Glomerular endothelial cell (primary cell): Measurements from ENCODE around the gene G3BP2. TPM values are rescaled to one million over a fixed set of nuclear protein-coding genes. Genes with fewer than 3 reads are reported as not detected.
"Not testable (repeated sequence)": the region's sequence is repeated elsewhere in the genome, so short reads cannot be mapped to it uniquely, and the experiment has no call there.

Experiments used
- DNase-seq: peaks from one replicate; pipeline ENCODE4 v3.0.0-alpha.2; 2011; ENCODE audit warnings: low read depth, low spot score; ENCODE audit errors: extremely low read depth
- total RNA-seq: library from RNA; depleted of rRNA; stranded (reverse); fragments of >200 nt; gene quantifications from 2 replicates; pipeline ENCODE4 v1.2.3, GENCODE V29; 2015

G3BP2 gene
- 149 and 166 TPM in 2 replicates for total RNA-seq

DNA sequence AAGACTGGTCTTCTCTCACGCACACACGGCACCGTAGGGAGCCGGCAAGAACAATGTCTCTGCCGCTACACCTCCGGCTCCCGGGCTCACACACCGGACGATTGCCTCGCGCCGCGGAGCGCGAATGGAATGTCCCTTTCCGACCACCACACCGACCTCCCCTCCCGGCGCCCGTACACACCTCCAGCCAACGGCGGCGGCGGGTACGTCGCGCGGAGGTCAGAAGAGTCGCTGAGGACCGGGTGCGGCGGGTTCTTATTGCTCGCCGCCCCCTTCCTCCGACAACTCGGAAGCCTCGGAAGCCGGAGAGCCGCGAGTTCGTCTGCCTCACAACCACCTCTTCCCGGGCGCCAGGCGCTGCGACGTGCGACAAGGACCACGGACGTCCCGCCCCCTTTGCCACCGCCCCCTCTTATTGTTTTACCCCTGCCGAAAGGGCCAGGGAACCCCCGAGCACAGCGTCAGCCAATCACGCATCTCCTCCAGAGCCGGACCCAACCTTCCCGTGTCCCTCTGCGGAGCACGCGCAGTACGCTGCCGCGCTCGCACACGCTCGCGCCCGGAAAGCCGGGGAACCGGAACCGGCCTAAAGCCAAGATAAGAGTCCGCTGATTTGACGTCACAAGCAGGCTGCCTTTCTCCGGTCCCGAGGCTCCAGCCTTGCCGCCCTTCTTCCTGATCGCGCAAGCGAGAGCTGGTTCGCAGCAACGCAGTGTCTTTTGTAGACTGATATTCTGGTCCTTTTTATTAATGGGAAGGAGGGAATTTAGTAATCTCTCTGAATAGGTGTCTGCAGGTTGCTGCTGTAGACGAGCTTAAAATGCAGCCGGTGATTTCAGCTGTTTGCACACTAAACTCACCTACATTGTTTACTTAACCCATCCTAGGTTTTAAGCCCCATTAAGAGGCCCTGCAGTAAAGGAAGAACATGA is at the start of gene G3BP2:
Gene G3BP2 (minus strand): TSS at position 385 of the 932 bp plus-strand sequence. CDS start 11,386 bp downstream, outside the sequence.
- DNase-seq, result peak; percentile 91

GRCh38 chr4:75722417-75722816 is 49.2 kb upstream of the G3BP2 start:
- DNase-seq, result no peak

DNA sequence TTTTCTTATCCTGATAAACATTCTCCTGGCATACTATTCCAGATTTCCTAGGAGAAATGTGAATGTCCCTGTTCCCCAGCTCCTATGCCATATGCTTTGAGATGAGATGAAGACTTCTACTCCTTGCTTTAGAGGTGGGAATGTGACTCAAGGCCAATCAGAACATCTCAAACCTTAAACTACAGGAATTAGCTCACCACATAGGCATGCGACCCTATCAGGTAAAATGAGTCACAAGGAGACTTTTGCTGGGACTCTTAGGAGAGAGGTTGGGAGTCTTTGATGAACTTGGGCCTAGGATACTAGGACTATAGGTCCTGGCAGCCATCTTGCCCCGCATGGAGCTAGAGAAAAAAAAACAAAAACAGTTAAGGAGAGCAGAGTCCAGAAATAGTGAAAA is 45.3 kb upstream of the G3BP2 start:
- DNase-seq, result no peak

DNA sequence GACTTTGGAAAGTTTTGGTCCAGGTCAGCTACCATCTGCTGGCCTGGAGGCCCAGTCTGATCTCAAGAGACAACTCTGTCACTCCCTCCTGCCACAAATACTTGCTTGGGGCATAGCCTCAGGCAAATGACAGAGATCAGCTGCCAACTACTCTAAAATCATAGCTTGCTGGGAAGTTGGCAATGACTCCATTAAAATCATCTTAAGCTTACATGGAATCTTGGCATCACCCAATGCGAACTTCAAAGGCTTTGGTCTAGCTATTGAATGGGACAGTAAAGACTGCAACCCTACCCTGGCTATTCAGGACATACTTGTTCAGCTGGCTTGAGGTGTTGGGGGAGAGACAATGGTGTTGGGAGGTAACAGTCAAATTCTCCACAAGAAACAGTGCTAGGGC is 44.2 kb upstream of the G3BP2 start:
- DNase-seq, result no peak

- not testable (repeated sequence) for DNase-seq
Measured at GRCh38 chr4:75716054-75716453, 42.8 kb upstream of the G3BP2 start.

- no peak for DNase-seq
Measured at GRCh38 chr4:75715105-75715799, 42.0 kb upstream of the G3BP2 start.

- no peak for DNase-seq
Measured at GRCh38 chr4:75714704-75715103, 41.5 kb upstream of the G3BP2 start.

DNA sequence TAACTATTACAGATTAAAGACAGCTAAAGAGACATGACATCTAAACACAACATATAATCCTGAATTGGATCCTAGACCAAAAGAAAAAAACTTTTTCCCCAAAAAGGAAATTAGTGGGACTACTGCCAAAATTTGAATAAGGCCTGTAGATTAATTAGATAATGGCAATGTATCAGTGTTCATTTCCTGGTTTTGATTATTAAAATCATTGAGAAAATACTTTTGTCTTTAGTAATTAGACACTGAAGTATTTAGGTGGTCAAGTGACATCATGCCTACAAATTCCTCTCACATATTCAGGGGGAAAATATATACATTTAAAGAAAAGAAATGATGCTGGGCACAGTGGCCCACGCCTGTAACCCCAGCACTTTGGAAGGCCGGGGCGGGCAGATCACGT is 40.8 kb upstream of the G3BP2 start:
- no peak for DNase-seq

DNA sequence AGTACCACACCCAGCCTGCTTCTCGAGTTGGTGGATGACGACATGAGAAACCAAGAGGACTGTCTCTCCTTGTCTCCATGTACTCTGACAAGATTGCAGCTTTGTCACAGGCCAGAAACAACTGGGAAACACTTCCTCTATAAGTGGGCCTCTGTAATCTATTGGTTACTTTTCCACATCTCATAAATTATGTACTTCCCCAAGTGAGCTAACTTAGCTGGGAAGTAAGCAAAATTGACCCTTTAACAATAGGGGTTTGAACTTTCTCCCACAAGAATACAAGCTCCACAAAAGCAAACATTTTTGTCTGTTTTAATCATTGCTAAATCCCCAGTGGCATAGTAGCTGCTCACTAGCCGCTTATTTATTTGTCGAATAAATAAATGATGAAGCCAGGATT is 37.0 kb upstream of the G3BP2 start:
- no peak for DNase-seq

DNA sequence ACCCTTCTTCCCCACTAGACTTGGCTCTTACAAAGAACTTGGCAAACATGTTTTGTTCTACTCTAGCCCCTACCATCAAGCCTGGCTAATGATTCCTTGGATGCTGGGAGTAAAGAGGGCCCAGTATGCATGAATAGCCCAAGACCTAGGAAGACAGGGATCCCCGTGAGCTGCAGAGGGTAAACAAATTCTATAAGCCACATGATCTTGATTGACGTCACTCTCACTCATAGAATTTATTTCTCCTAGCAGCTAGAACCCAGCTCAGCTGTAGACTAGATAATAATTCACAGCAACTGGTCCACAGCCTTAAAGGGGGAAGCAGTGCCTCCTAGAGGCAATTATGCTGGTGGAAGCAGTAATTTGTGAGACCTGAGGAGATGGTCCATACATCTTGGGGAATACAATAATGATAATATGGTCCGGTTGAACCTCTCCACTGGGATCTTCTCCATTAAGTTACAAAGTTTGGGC is 35.0 kb upstream of the G3BP2 start:
- no peak for DNase-seq

GRCh38 chr4:75705198-75705977 is 32.2 kb upstream of the G3BP2 start:
- no peak for DNase-seq

DNA sequence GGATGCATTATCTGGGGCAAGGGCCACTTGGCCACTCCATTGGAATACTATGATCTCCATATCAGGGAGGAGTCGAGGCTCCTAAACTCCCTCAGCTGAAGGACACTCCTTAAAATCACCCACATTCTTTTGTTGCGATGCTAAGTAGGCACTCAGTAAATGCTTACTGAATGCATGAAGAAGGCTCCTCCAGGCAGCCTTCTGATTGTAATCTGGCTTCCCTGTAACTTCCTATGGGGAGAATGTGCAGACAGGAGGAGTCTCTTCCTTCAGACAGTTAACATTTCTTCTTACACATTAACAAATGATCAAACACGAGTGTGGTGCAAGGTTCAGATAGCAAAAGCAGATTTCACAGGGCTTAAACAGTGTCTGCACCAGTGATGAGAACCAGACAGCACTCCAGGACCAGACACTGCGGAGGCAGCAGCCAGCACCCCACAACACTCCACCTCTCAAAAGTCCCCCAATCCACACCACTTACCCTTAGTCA is 29.8 kb upstream of the G3BP2 start:
- DNase-seq, result no peak

- no peak for DNase-seq
Measured at GRCh38 chr4:75699299-75699698, 26.1 kb upstream of the G3BP2 start.

- DNase-seq, result no peak
Measured at GRCh38 chr4:75698963-75699228, 25.7 kb upstream of the G3BP2 start.

DNA sequence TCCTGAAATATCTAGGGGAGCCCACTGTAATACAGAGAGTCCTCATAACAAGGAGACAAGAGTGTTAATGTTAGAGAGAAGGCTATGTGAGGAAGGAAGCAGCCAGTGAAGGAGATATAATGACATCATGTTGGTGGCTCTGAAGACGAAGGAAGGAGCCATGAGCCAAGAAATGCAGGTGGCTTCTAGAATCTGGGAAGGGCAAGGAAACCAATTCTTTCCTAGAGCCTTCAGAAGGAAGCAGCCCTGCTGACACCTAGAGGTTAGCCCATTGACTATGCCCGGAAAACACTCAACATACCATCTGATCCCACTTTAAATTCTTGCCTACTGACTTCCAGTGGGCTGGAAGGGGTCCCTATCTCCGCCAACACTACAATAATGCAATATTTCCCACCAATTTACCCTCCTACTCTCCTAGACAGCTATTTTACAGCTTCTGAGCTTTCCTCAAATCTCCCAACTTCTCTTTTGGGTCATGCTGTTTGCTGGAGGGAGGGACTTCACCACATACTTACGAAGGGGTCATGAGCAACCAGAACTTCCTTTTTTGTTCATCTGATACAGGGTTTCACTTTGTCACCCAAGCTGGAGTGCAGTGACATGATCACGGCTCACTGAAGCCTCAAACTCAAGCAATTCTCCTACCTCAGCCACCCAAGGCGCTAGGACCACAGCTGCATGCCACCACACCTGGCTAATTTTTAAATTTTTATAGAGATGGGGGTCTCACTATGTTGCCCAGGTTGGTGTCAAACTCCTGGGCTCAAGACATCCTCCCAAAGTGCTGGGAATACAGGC is 25.2 kb upstream of the G3BP2 start:
- DNase-seq, result no peak

DNA sequence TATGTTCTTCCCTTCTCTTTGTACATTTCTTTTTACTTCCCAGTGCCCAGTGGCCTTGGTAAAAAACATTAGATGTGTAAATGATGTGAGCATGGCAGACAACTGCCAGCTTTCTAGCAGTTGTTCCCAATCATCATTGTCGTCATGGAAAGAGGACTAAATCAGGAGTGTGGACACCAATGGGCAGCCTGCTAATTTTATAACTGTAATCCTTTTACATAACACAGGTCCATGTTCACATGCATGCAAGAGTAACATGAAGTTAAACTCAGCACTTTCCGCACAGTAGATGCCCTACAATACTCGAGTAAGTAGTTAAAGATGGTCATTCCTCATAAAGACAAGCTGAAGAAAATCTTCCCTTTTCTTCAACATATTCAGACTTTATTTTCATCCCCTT is 23.4 kb upstream of the G3BP2 start:
- DNase-seq, result no peak

DNA sequence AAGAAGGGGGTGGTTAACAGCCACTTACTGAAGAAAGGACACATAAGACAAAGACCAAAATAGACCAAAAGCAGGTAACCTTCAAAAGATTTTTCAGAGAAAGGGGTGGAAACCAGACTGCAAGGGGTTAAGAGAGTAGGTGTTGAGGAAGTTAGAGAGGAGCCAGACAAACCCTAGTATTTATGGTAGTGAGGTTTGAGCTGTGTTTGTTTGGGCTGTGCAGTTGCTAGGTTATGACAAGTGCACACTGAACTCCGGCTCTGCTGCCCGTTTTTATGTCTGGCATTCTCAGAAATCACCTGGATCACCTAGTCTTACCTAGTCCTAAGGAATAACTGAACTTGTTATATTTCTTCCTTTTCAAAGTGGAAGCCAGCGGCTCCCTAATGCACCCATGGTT is 22.9 kb upstream of the G3BP2 start:
- no peak for DNase-seq

- DNase-seq, result not testable (repeated sequence)
Measured at GRCh38 chr4:75692066-75692465, 18.9 kb upstream of the G3BP2 start.

DNA sequence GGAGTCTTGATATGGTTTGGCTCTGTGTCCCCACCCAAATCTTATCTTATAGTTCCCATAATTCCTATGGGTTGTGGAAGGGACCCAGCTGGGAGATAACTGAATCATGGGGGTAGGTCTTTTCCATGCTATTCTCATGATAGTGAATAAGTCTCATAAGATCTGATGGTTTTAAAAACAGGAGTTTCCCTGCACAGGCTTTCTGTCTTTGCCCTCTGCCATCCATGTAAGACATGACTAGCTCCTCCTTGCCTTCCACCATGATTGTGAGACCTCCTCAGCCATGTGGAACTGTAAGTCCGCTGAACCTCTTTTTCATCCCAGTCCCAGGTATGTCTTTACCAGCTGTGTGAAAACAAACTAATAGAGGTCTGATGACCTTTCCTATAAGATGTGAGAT is 13.9 kb upstream of the G3BP2 start:
- not testable (repeated sequence) for DNase-seq

- DNase-seq, result no peak
Measured at GRCh38 chr4:75686346-75686745, 13.1 kb upstream of the G3BP2 start.
